Kidney (tissue), 14 donors: Measurements from ENCODE around the gene OR10J1. TPM values are rescaled to one million over a fixed set of nuclear protein-coding genes. Genes with fewer than 3 reads are reported as not detected.

Source experiments
- DNase-seq, 5 donors: peaks; one replicate each; pipeline ENCODE4 v3.0.0-alpha.2; 2013 to 2020
- FAIRE-seq: peaks from 2 replicates; lab custom pipeline; 2012; peaks lifted over from hg19 to GRCh38; lab: Jason Lieb, UNC
- H3K27ac ChIP-seq, 2 donors: one replicate each; pipeline ENCODE4 v1.7.0; 2013; ENCODE audit warnings: low read depth in 2 of 2, low read length in 2 of 2, inconsistent platforms in 1 of 2
- H3K27me3 ChIP-seq: one replicate; pipeline ENCODE4 v1.7.1; 2013; ENCODE audit warnings: low read length, inconsistent platforms; ENCODE audit not compliant: control insufficient read depth, insufficient read depth
- H3K36me3 ChIP-seq, 3 donors: one replicate each; pipeline versions ENCODE4 v1.7.0 to v1.7.1; 2013; ENCODE audit warnings: low read length in 3 of 3, control low read depth in 1 of 3, inconsistent platforms in 1 of 3; ENCODE audit not compliant: insufficient read depth in 3 of 3, control insufficient read depth in 2 of 3
- H3K4me1 ChIP-seq, 3 donors: one replicate each; pipeline versions ENCODE4 v1.7.0 to v1.7.1; 2013; ENCODE audit warnings: low read length in 3 of 3, inconsistent platforms in 1 of 3, low read depth in 1 of 3; ENCODE audit not compliant: control insufficient read depth in 2 of 3, insufficient read depth in 2 of 3
- H3K4me3 ChIP-seq, 3 donors: one replicate each; pipeline versions ENCODE4 v1.7.0 to v1.8.1; 2013; ENCODE audit warnings: low read length in 3 of 3, control low read depth in 1 of 3, inconsistent platforms in 1 of 3
- H3K9ac ChIP-seq, 3 donors: one replicate each; pipeline versions ENCODE4 v1.7.0 to v1.7.1; 2013; ENCODE audit warnings: low read length in 3 of 3, control low read depth in 1 of 3, inconsistent platforms in 1 of 3
- H3K9me3 ChIP-seq, 3 donors: one replicate each; pipeline versions ENCODE4 v1.7.0 to v1.7.1; 2013; ENCODE audit warnings: low read length in 3 of 3, control low read depth in 1 of 3, inconsistent platforms in 1 of 3; ENCODE audit not compliant: control insufficient read depth in 2 of 3, insufficient read depth in 1 of 3
- CTCF ChIP-seq: IDR thresholded peaks from 3 replicates; pipeline ENCODE4 v1.5.1; 2012; ENCODE audit warnings: mild to moderate bottlenecking, moderate library complexity, borderline replicate concordance; ENCODE audit not compliant: insufficient read depth; ENCODE audit errors: extremely low read depth
- intact Hi-C: fragments of 100-400 bp; cut with DNase I; formaldehyde crosslinking; loops from one replicate; pipeline ENCODE4 v1.11.1; 2022
- polyA plus RNA-seq: library from polyadenylated mRNA; stranded (reverse); fragments of 350-450 nt; fragmentation: Illumina TruSeq; extraction: RNeasy Lipid Tissue Mini Kit (QIAGEN cat#74804); gene quantifications from one replicate; pipeline ENCODE4 v1.2.3, GENCODE V29; 2014; ENCODE audit warnings: low read depth, low replicate concordance; ENCODE audit not compliant: insufficient read depth
- total RNA-seq: library from RNA; stranded (reverse); fragmentation: NEBNext Ultra II Directional; extraction: Animal tissue kit (Norgen Biotek cat#: 25700); gene quantifications from one replicate; pipeline ENCODE4 v1.2.1, GENCODE V29; 2021
- donor health status: control.
- donor health status: control.
- donor health status: control.
- donor health status: control.
- donor health status: control.
- donor health status: DM: yes; HTN: yes; CAD: no.
- donor health status: Normal renal cell carcinoma (clear cell type).

Gene OR10J1
- total and polyA plus RNA-seq, 2 donors from 2014 or later, result not detected

GRCh38 chr1:159473335-159473734 is 33.8 kb downstream of the OR10J1 start:
- no peak overlapping the region for H3K4me3 ChIP-seq
- no peaks in the 10 kb centered on the region for H3K27me3 ChIP-seq
- no peaks in the 10 kb centered on the region for H3K36me3 ChIP-seq
- intact Hi-C loops, result no loop called here
- no peaks in the 10 kb centered on the region for H3K4me1 ChIP-seq
- H3K9me3 ChIP-seq, result no peaks in the 10 kb centered on the region
- no peak overlapping the region for H3K9ac ChIP-seq
- FAIRE-seq (no peak), DNase-seq (no peak)
- no peak for TF ChIP-seq CTCF
- no peak overlapping the region for H3K27ac ChIP-seq

- no peaks in the 10 kb centered on the region for H3K36me3 ChIP-seq
- TF ChIP-seq CTCF, result no peak
- H3K27ac ChIP-seq, result no peak overlapping the region
- DNase-seq (no peak), FAIRE-seq (no peak)
- H3K4me3 ChIP-seq, result no peak overlapping the region
- no peaks in the 10 kb centered on the region for H3K9me3 ChIP-seq
- no peaks in the 10 kb centered on the region for H3K27me3 ChIP-seq
- H3K4me1 ChIP-seq, result no peaks in the 10 kb centered on the region
- intact Hi-C loops, result no loop called here
- H3K9ac ChIP-seq, result no peak overlapping the region
Measured at GRCh38 chr1:159474926-159475325, 35.4 kb downstream of the OR10J1 start.

GRCh38 chr1:159483501-159483900 is 44.0 kb downstream of the OR10J1 start:
- intact Hi-C loops, result no loop called here
- no peak for DNase-seq
- no peak for FAIRE-seq
- no peak overlapping the region for H3K27ac ChIP-seq
- TF ChIP-seq CTCF, result no peak
- no peaks in the 10 kb centered on the region for H3K27me3 ChIP-seq
- H3K36me3 ChIP-seq, result no peaks in the 10 kb centered on the region
- H3K9ac ChIP-seq, result no peak overlapping the region
- H3K4me1 ChIP-seq, result no peaks in the 10 kb centered on the region
- H3K9me3 ChIP-seq, result peaks cover 0 to 9% (median 3%) of the 10 kb centered on the region in 3 donors
- no peak overlapping the region for H3K4me3 ChIP-seq

Other genes with a start within 250 kb of the OR10J1 start
- gene ACKR1, start 234.8 kb upstream of the OR10J1 start, total RNA-seq, result 142 TPM
- gene ACKR1, start 234.8 kb upstream of the OR10J1 start, polyA plus RNA-seq, result 3.4 TPM
- gene FCER1A, start 137.4 kb upstream of the OR10J1 start, total RNA-seq, result 3.2 TPM
- 1.4 TPM for gene FCER1A, start 137.4 kb upstream of the OR10J1 start, polyA plus RNA-seq
- gene OR10J4, start 7.5 kb upstream of the OR10J1 start, total RNA-seq, result not detected
- not detected for gene OR10J4, start 7.5 kb upstream of the OR10J1 start, polyA plus RNA-seq
- not detected for gene OR10J5, start 96.3 kb downstream of the OR10J1 start, total RNA-seq
- not detected for gene OR10J5, start 96.3 kb downstream of the OR10J1 start, polyA plus RNA-seq
- not detected for gene APCS, start 148.1 kb downstream of the OR10J1 start, total RNA-seq
- 1.5 TPM for gene APCS, start 148.1 kb downstream of the OR10J1 start, polyA plus RNA-seq